SU-DHL-6 (cell line): Measurements from ENCODE around the gene DOK7.

Experiments
- EZH2phosphoT487 ChIP-seq: fragments of 200-600 bp; sonication (generic), shearing (Covaris generic); conservative IDR thresholded peaks from 2 replicates; pipeline ENCODE4 v1.6.1; 2018; ENCODE audit warnings: mild to moderate bottlenecking, antibody characterized with exemption, low read length, moderate library complexity, mixed read lengths
- TF ChIP-seq, protein P1 (sequence below): fragments of 200-600 bp; sonication (generic); IDR thresholded peaks from one replicate; pipeline ENCODE4 v1.5.1; 2017; ENCODE audit warnings: antibody characterized with exemption, mild to moderate bottlenecking, low read length, moderate library complexity; ENCODE audit not compliant: insufficient read depth, poor library complexity, severe bottlenecking

- TF ChIP-seq, protein P1, sequence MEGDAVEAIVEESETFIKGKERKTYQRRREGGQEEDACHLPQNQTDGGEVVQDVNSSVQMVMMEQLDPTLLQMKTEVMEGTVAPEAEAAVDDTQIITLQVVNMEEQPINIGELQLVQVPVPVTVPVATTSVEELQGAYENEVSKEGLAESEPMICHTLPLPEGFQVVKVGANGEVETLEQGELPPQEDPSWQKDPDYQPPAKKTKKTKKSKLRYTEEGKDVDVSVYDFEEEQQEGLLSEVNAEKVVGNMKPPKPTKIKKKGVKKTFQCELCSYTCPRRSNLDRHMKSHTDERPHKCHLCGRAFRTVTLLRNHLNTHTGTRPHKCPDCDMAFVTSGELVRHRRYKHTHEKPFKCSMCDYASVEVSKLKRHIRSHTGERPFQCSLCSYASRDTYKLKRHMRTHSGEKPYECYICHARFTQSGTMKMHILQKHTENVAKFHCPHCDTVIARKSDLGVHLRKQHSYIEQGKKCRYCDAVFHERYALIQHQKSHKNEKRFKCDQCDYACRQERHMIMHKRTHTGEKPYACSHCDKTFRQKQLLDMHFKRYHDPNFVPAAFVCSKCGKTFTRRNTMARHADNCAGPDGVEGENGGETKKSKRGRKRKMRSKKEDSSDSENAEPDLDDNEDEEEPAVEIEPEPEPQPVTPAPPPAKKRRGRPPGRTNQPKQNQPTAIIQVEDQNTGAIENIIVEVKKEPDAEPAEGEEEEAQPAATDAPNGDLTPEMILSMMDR: no peak
- TF ChIP-seq EZH2phosphoT487: no peak
Observed at GRCh38 chr4:3519468-3520264, 56.6 kb downstream of the DOK7 start.
